GM18519 (cell line): ENCODE results near the gene DNAH12.
"Not testable (repeated sequence)": the region's sequence is repeated elsewhere in the genome, so short reads cannot be mapped to it uniquely, and the experiment has no call there.

ENCODE experiments used
- ATAC-seq: cut with Tn5 transposase; IDR thresholded peaks from one replicate; pipeline ENCODE4 v1.9.1; 2021; ENCODE audit warnings: mild to moderate bottlenecking, moderate library complexity; ENCODE audit not compliant: unreplicated experiment, low FRiP score

Gene DNAH12

GRCh38 chr3:57331078-57331610, 213.0 kb downstream of the DNAH12 start:
- ATAC-seq: no peak

- not testable (repeated sequence) for ATAC-seq
Measured at GRCh38 chr3:57326498-57326897, 217.6 kb downstream of the DNAH12 start.

- ATAC-seq: no peak
Measured at GRCh38 chr3:57314204-57314603, 229.9 kb downstream of the DNAH12 start.

- no peak for ATAC-seq
Measured at GRCh38 chr3:57309769-57310360, 234.3 kb downstream of the DNAH12 start.

- not testable (repeated sequence) for ATAC-seq
Measured at GRCh38 chr3:57303520-57303919, 240.6 kb downstream of the DNAH12 start.

GRCh38 chr3:57298041-57298440, 246.1 kb downstream of the DNAH12 start:
- no peak for ATAC-seq

- no peak for ATAC-seq
Measured at GRCh38 chr3:57292897-57293526, 251.1 kb downstream of the DNAH12 start.

- ATAC-seq: no peak
Measured at GRCh38 chr3:57292159-57292896, 251.8 kb downstream of the DNAH12 start, which contains the start of gene ASB14. ASB14 (minus strand) TSS chr3:57292685; CDS start chr3:57292033, 652 bp downstream.

- ATAC-seq: no peak
Measured at GRCh38 chr3:57288403-57288802, 255.7 kb downstream of the DNAH12 start.

- no peak for ATAC-seq
Measured at GRCh38 chr3:57287205-57287604, 256.9 kb downstream of the DNAH12 start.

- no peak for ATAC-seq
Measured at GRCh38 chr3:57283334-57283733, 260.8 kb downstream of the DNAH12 start.

- ATAC-seq: no peak
Measured at GRCh38 chr3:57281715-57282114, 262.4 kb downstream of the DNAH12 start.

GRCh38 chr3:57279685-57280084, 264.5 kb downstream of the DNAH12 start:
- no peak for ATAC-seq

GRCh38 chr3:57278237-57278636, 265.9 kb downstream of the DNAH12 start:
- no peak for ATAC-seq

- no peak for ATAC-seq
Measured at GRCh38 chr3:57275393-57275792, 268.8 kb downstream of the DNAH12 start.

- ATAC-seq: no peak
Measured at GRCh38 chr3:57274845-57275244, 269.3 kb downstream of the DNAH12 start.

- no peak for ATAC-seq
Measured at GRCh38 chr3:57268416-57268815, 275.7 kb downstream of the DNAH12 start.

- ATAC-seq: no peak
Measured at GRCh38 chr3:57261929-57262328, 282.2 kb downstream of the DNAH12 start.

- ATAC-seq: no peak
Measured at GRCh38 chr3:57261119-57261518, 283.0 kb downstream of the DNAH12 start.

- ATAC-seq: no peak
Measured at GRCh38 chr3:57257678-57258077, 286.5 kb downstream of the DNAH12 start.

- ATAC-seq: no peak
Measured at GRCh38 chr3:57256844-57257243, 287.3 kb downstream of the DNAH12 start.
